GM18508 (cell line): ENCODE results near the gene RAB3IP.

Source experiments
- ATAC-seq: cut with Tn5 transposase; IDR thresholded peaks from one replicate; pipeline ENCODE4 v1.9.1; 2021; ENCODE audit warnings: moderate number of reproducible peaks; ENCODE audit not compliant: insufficient read depth, unreplicated experiment

The RAB3IP gene, protein sequence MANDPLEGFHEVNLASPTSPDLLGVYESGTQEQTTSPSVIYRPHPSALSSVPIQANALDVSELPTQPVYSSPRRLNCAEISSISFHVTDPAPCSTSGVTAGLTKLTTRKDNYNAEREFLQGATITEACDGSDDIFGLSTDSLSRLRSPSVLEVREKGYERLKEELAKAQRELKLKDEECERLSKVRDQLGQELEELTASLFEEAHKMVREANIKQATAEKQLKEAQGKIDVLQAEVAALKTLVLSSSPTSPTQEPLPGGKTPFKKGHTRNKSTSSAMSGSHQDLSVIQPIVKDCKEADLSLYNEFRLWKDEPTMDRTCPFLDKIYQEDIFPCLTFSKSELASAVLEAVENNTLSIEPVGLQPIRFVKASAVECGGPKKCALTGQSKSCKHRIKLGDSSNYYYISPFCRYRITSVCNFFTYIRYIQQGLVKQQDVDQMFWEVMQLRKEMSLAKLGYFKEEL

DNA sequence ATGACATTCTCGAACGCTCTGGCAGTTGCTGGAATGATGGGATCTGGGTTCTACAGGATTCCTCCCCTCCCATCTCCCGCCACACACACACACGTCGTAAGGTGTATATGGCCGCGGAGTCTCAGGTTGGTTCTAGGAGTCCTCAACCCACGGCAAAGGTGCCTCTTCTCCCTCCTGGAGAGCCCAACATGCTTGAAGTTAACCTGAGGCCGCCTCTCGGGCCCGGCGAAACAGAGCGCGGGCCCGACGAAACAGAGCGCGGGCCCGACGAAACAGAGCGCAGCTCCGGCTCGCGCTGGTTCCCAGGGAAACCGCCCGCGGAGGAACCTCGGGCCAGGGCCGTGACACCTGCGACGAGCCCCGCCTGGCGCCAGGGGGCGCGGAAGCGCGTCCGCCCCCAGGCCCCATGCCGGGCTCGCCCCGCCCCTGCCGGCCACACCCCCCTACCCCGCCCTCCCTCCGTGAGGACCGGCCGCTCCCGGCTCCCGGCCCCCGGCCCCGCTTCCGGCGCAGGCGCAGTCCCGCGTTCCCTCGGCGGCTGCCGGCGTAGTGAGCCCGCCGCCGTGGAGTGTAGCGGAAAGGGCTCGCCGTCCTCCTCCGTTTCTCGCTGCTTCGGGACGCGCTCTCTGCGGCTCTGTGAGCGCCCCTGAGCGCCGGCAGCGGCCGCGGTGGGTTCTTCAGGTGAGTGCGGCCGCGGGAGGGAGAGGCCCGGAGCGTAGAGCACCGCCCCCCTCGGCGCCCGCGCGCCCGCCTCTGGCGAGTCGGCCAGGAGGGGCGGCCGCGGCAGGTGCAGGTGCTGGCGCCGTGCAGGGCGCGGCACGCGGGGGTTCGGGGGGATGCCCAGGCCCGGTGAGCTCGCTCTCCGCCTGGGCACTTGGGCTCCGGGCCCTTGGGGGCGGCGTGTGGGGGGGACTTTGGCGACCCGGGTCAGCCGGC, at the start of gene RAB3IP:
Gene RAB3IP (plus strand): TSS at position 510 of the 936 bp plus-strand sequence. CDS start 16,549 bp downstream, outside the sequence.
- peak; percentile 44 for ATAC-seq

DNA sequence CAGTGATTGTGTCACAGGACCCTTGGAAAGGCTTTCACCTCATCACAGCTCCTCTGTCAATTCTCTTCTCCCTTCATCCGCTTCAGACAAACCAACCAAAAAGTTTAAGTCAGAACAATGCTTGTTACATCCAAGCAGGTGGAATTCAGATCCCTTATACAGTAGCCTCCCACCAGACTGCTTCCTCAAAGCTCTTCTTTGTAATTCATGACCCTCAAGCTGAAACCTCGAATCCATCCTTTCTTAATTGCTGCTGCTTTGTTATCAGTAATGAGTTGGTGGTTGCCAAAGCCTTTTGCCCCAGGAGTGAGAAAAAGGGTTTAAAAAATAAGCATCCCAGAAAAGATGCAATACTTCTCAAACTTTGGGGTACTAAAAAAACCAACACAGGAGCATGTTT, 49.0 kb upstream of the RAB3IP start:
- ATAC-seq = no peak

DNA sequence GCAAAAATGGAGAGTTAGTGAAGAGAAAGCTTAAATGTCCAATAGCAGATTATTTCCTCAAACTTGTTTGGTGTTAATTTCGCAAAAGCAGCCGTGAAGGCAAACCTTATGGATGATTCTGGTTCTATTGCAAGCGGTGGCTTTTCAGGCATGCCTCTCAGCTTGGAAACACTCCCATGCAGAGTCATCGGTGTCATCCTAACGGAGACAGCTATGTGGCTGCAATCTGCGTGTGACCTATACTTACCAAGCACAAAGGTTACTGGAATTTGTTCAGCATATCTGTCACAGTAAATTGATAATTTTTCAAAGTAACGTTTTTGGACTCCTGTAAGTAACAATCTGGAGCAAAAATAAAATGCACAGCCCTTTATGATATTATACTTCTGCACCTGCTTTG, 44.5 kb upstream of the RAB3IP start:
- no peak for ATAC-seq

DNA sequence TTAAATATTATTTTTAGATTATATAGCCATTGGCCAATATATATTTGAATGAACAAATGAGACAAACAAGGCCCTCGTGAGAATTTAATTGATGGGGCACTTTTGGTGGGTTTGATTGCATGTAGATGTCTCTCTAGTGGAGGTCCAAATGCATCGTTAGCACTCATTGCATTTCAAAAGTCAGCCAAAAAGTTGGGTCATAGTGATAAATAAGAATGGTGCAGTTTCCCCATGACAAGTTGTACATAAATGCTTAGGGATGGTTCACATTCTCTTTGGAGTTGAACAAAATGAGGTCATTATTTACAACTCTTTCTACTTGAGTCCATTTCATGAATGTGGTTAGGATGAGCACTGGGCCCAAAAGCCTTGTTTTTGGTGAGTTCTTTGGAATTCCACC, 40.6 kb upstream of the RAB3IP start:
- no peak for ATAC-seq

DNA sequence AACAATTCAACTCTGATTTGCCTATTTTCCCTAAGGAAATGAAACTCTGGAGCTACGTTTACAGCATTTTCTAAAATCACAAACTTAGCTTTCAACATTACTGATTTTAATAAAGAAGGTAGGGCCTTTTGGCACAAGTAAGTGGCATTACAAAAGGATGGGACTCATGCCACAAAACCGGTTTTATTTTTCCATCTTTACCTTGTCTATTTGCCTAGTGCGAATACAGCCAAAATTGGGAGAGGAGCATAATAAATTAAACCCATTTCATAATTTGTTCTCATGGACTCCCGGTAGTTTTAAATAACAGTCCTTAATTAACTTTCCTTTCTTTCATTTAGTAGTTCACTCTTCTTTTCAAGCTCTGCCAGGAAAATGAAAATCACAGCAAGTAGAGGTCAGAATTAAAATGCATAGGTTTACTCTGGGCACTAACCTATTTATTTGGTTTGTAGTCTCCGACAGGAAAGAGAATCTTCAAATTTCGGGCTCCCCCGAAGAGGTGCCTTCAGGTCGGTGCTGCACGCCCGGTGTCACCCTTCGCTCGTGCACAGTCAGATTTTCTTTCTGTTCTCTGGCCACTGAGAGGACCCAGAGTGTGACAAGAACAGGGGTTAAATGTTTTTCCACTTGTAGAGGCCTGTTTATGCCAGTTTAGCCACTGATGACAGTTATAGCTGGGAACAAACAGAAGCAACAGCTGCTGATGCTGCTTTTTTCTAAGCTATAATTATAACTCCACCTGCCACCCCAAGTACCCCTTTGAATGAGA, 39.7 kb upstream of the RAB3IP start, which contains the start of gene BEST3:
Gene BEST3 (minus strand): TSS at position 535 of the 772 bp plus-strand sequence. CDS start 1,505 bp downstream, outside the sequence.
- ATAC-seq = no peak

DNA sequence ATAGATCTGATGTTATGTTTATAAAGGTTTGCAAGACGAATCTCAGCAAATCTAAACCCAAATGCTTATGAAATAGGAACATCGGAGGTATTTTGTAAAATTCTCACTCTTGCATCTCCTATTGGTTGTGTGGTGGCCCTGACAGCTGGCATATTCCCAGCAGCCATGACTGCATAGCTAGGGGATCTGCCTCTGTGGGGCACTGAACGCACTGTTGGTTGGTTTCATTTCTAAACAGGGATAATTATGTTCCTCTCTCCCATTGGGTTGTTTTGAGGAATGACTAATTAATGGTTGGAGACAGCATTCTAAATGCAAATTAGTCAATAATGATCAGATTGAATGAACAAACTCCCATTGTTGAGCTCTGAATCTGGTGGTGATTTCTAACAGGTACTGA, 36.8 kb upstream of the RAB3IP start:
- ATAC-seq = no peak

DNA sequence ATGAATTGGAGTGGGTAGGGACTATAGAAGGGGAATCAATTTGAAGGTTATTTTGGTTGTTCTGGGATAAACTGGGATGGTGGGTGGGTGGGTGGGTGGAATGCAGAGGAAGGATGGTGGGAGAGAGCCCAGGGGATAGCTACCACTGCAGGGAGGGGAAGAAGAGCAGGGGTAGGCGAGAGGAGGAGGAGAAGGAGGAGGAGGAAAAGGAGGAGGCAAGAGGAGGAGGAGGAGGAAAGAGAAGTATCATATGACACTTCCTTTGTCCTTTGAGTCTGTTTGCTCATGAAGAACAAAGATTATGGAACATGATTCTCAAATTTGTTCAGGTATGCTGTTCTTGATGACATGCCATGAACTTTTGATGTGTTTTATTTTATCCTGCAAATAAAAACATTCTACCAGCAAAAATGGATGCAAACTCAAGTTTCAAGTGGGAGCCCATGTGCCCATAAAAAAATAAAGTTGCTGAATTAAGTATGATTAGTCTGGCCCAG, 35.5 kb upstream of the RAB3IP start:
- no peak for ATAC-seq

DNA sequence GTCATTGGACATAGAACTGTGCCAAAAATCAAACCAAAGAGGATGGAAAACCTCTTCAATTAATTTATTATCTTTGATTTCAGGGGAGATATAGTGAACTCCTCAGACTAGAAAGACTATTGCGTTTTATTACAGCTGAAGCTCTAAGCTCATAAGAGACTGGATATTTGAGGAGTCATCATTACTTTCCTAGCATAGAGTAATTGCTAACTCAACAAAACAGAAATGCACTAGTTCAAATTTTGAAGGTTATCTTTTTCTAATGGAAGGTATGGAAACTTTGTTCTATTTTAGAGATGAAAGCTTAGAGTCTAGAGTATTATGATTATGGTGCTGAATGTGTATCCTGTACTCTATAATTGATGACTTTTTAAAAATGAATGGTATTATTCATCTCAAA, 34.3 kb upstream of the RAB3IP start:
- ATAC-seq = no peak

DNA sequence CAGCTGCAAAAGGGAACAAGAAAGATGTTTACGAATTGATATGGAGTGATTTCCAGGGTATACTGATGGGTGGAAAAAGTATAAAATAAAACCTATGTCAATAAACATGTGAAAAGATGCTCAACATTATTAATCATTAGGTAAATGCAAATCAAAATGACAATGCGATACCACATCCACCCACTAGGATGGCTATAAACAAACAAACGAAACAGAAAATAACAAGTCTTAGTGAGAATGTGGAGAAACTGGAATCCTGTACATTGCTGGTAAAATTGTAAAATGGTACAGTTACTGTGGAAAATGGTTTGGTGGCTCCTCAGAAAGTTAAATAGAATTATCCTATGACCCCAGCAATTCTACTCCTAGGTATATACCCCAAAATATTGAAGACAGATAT, 30.0 kb upstream of the RAB3IP start:
- no peak for ATAC-seq

DNA sequence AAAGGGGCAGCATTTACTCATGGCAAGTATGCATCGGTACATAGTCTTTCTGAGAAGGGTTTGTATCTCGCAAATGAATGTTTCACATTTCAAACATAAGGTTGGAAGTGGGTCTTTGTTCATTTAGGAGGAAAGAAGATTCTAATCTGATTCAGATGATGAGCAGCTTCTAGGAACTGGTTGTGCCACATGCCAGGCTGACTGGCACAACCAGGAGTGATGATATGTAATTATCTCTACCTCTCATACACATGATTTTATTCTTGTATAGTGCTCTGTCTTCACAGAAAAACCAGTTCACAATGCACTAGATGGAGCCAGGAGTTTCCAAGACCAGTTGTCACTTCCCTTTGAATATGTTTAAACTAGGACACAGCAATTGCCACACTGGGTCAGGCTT, 25.8 kb upstream of the RAB3IP start:
- ATAC-seq = no peak

DNA sequence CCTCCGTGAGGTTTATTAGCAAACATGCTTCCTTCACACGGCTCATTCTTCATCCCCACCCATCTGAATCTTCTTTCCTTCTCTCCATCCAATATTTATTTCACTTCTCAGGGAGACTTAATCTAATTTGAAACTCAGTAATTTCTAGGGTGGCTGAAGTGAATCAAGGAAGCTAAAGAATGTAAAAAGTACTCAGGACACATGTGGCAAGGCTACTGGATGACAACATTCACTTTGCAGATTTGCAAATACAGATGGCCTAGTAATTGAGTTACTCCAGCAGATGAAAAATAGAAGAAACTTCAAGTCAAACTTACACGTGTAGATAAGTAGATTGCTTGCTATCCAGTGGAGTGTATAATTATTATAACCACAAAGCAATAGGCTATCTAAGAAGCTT, 24.1 kb upstream of the RAB3IP start:
- no peak for ATAC-seq

DNA sequence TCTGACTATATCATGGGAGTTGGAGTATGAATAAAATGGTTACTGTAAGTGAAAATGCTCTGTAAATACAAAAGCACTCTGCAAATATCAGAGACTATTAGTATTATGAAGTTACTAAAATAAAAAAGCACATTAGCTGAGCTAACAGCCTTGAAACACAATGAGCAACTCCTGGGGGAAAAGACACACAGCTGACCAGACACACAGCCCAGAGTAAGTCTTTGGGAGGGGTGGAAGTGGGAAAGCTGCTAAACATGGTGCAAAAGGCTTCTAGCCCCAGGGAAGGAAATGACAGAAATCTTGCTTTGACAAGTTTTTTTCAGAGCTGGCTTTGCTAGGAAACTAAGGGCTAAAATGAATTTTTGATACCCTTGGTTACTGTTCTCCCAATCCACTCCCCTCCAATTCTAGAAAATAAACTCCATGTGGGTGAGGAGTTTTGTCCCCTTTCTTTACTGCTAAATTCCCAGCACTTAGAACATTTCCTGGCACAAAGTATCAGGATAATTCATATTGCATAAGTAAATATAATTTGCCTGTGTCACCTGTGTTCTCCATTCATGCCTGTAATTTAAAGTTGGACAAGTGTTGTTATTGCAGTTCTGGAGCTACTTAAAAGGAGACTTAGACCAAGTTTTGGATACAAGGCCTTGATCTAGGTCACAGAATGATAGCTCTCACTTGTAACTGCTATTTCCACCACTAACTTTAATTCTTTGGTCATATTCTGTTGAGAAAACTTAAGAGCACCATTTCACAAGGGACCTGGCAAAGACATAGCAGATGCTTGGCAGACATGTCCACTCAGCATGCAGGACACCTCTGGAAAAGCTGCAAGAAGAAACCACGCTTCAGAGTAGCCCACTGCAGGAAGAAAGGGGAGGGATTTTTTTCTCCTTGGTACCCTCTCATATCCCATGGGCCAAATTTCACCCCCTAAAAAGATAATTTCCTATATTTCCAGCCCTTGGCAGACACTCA, 19.0 kb upstream of the RAB3IP start:
- no peak for ATAC-seq

DNA sequence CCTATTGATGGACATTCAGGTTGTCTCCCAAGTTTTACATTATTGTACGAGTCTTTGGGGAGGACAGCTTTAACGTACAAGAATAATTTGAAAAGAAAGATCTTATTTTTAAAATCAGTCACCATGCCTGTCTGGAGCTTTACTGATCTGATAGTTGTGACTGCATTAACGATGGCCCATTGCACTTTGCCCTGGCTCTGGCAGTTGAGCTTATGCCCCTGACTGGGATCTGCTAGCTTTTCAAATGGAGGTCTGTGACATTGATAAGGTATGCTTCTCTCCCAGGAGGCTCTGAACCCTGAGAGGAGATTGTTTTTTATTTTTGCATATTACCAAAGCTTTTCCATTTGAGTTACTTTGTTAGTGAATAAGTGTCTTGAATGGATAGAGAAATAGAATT, 17.9 kb upstream of the RAB3IP start:
- no peak for ATAC-seq

DNA sequence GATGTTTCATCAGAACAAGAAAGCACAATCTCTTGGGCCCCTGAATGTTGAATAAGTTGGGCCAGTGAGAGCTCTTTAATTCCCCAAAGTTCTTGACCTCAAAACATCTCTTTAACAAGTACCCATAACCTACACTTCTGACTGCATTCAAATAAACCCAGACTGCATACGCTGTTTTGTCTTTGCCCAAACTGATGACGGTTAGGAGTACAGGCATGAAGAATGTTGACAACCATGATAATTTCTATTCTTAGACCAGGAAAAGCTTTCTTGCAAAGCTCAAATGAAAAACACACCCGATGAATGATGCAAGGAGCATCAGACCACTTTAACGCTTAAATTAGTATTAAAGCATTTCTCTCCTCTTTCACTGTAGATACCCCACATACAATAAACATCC, 11.7 kb upstream of the RAB3IP start:
- ATAC-seq = no peak

DNA sequence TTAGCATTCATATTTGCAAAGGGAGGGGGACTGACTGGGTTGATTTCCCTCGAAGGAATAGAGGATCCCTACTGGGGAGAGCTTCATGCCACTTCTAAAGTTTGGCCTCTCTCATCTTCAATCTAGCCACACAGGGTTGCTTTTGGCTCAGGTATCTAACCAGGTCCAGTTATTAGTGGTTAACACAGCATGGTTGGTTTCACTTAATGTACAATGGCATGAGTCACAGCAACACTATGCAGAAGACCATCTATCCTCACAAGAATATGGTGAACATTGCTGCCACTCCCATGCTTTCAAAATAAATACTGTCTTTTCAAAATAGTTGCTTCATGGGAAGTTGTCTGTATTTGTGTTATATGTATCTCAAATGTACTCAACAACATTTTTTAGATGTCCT, 6.6 kb upstream of the RAB3IP start:
- no peak for ATAC-seq

DNA sequence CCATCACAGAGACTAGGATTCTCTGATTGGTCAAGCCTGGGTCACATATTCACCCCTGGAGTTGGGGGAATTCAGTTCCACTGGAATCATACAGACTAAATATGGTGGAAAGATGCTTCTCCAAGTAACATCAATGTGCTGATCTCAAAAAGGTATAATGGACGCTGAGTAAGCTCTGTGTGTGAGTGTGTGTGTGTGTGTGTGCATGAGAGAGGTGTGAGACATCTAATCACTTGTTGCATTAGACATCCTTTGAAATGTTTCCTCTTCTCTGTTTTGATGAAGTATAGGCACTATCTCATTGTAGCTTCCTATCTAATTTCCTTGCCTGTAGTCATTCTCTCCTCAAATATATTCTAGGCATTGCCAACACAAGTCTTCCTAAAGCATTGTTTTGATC, 5.0 kb upstream of the RAB3IP start:
- ATAC-seq = no peak

DNA sequence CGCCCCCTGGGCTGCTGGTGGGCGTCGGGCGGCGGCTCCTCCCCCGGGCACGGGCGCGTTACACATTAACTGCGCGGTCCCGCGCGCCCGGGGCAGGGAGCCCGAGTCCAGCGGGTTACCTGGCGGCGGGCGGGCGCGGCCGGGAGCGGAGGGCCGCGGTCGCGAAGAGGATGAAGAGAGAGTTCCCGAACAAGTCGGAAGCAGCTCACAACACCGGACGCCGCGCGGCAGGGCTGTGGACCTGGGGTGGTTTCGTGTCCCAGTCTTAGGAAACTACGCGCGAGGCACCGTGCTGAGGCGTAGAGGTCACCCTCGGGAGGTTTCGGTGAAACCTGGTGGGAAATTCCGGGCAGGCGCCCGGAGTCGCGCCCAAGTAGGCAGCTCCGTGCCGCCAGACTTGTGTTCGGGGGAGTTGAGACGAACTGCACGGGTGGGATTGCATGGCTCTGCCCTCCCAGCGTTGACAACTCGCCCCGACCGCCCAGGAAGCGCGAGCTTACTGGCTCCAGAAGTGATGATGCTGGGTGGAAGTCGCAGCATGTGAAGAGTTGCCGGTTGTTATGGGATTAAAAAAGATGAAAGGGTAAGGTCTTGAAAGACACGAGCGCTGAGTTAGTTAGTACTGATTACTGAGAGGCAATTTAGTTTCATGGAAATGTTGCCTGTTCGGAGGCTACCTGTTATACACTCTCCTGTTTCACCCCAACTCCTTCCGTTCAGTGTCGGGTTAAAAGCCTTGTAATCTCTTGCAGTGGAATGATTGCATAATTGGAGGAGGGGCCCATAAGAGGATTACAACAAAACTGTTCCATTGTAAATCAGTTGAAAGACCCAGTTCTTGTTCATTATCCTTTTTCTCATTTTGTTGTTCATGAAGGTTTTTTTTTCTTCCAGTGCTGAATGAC, 879 bp downstream of the RAB3IP start:
- ATAC-seq = peak; percentile 32

DNA sequence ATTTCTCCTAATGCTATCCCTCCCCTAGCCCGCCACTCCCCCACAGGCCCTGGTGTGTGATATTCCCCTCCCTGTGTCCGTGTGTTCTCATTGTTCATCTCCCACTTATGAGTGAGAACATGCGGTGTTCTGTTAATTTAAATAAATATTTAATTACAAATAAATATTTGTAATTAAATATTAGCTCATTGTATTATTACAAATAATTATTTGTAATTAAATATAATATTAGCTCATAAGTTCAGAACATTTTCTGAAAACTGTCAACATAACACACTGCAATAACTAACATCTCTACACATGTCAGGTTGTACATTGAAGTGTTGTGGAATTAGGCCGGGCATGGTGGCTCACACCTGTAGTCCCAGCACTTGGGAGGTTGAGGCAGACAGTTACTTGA, 5.4 kb downstream of the RAB3IP start:
- no peak for ATAC-seq
